NCI-H345 treated with DMSO at 0.1 percent for 48 hours (cell line): ENCODE measurements around the gene TMEM26.

Experiments used
- DNase-seq: peaks from one replicate; lab custom pipeline; 2025; ENCODE audit not compliant: unreplicated experiment; lab: John Stamatoyannopoulos, UW

The TMEM26 gene

DNA sequence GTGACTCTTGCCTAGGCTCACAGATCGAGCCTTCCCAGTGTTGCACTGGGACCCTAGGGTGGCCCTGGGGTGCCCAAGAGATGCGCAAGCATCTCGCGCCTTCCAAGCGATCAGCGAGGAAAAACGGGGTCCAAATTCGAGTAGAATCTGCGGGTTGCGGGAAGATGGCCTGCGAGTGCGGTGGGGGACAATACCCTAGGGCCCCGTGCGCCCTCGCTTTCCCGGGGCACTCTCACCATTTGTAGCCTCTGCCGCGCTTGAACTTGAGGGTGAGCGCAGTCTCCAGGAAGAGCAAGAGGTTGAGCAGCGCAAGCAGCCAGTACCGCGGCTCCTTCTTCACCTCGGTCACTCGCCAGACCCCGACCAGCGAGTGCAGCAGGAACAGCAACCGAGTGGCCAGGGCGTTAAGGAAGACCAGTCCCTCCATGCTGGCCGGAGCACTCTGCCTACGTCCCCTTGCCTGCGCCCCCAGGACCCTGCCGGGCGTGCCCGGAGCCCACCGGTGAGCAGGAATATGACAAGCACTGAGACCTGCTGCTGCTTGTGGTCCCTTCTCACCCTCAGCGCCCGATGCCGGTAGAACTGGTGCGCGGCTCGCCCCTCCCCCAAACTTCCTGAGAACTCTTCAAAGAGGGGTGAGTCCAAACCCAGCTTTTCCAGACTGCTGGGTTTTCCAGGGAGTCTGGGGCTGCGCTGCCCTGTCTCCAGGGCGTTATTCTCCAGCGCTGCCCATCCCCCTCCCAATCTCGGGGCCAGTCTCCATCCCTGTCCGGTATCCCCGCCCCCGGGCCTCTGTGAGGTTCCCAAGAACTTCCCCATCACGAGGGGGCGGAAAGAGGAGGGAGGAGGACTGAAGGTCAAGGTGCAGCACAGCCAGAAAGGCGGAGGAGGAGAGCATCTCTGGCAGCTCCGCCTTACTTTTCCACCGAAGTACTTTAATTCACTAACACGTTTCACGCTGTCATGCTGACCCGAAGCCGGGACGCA is at the start of gene TMEM26:
Gene TMEM26 (minus strand): TSS at position 727 of the 987 bp plus-strand sequence. CDS start 300 bp downstream, at position 427.
- peak; percentile 4 for DNase-seq

DNA sequence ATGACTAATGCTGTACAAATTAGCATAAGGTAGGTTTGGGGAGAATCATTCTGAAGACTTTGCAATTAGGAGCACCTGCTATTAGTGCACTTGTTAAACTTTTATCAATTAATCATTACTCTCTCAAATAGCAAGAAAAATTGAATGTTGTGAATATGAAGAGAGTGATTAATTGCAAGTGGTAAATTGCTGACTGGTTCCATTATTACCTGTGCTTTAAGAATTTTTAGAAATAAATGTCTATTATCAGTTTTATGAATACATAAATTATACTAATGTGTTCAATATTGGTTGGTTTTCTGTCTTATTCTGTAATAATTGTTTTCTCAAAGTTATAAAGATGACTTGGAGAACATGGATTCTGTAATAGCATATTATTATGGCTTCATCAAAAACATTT is 47.3 kb upstream of the TMEM26 start:
- DNase-seq, result no peak

DNA sequence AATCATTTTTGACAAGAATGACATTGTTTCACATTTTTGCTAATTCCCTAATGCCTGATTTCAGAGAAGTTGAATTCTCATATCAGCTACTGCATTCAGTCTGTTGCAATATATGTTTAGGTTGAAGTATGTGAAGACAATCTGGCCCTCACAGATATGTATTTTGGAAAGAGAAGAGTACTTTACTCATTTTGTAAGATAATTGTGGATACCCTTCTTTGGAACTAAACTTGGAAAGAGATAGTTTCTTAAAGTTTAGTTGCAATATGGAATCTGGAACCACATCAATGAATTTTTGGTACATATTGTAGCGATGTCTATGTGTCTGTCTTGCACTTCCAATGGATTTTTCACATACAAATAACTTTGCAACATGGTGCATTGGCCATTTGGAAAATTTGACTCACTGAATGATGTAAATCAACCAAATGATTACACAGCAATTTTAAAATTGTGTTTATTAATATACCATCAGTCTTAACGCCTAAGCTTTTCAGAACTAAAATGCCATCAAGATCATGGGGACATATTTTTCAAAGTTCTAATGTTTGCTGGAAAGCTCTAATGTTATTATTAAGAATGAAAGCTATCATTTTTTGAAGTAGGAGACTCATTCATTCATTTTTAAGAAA is 39.3 kb upstream of the TMEM26 start:
- no peak for DNase-seq

DNA sequence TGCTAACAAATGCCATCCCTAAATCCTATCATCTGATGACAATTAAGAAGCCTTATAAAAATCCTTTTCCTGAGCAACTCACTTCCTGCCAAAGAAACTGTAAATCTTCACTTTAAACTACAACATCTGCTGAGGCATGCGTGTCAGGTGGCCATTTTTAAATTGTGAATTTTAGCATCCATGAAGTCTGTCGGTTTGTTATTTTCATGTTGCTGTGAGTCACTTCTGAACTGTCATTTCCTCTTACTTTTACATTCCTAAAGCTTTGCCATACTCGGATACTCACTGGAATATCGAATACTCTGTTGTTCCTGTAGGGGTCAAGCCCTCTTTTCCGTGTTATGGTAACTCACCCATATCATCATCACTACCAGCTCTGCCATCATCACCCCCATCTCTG is 34.3 kb upstream of the TMEM26 start:
- DNase-seq, result no peak

DNA sequence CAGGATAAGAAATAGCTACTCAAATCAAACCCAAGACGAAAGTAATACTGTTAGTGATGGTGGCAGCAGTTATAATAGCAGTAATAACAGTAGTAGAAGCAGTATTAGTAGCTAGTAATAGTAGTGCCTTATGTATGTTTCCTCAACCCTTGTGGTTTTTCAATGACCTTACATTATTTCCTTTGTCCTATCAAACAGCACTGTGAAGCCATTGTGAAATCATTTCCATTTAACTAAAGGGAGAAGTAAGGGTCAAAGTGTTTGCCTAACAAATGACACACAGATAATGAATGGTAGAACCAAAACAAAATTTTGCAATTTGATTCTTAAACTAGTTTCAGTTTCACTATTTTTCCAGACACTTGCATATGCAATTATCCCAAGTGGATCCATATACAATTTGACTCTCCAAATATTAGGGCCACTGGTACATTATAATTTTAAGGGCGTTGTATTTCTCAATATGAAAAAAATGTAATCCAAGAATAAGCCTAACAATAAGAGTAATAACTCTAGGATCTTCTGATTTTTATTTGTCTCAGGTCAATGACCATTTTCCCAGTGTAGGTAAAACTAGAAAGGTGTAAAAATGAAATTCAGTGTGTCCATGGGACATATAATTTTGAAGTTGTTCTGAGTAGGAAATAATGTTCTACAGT is 33.7 kb upstream of the TMEM26 start:
- no peak for DNase-seq

DNA sequence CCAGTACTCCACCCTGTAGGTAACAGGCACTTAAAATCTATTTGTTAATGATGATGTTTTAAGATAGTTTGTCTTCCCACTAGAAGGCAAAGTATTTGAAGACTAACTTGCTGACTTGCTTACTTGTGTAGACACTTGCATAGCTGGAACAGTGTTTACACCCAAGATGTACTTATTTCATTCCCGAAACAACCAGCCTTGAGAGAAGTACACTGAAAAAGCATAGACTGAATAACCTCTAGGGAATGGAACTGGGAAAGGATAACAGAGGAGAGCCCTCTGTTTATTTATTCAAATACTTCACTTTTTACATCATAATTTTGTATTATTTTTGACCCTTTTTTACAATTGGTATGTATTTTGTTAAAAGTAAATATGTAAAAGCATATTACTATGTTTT is 33.1 kb upstream of the TMEM26 start:
- no peak for DNase-seq

DNA sequence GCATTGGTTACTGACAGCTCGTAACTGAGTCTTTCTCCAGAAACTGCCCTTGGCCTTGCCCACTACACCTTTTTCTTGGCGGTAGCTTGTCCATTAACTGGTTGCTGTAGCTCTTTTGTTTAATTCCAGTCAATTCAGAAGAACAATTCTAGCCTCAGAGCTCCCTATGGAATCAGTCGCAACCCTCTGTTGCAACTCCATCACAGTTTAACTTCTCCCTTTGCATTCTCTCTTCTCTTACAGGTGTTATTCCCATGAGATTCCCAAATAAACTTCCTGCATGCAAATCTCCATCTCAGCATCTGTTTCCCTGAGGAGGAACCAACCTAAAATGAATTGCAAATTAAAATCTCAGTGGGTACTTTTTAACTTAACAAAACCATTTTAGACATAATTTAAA is 28.4 kb upstream of the TMEM26 start:
- DNase-seq, result no peak

DNA sequence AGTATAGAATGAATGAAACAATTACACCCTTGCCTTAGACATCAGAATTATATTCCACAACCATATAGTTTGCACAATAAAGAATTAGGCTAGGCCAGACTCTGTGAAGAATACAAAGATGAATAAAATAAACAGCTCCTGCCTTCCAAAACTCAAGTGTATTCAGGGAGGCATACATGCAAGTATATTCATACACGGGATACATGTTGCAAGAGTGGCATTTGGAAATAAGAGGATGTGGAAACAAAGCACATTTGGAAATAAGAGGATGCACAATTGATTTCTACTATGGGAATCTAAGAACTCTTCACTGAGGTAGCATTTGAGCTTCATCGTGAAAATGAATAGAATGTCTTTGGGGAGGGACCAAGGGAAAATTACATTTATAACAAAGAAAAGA is 27.0 kb upstream of the TMEM26 start:
- DNase-seq, result no peak

DNA sequence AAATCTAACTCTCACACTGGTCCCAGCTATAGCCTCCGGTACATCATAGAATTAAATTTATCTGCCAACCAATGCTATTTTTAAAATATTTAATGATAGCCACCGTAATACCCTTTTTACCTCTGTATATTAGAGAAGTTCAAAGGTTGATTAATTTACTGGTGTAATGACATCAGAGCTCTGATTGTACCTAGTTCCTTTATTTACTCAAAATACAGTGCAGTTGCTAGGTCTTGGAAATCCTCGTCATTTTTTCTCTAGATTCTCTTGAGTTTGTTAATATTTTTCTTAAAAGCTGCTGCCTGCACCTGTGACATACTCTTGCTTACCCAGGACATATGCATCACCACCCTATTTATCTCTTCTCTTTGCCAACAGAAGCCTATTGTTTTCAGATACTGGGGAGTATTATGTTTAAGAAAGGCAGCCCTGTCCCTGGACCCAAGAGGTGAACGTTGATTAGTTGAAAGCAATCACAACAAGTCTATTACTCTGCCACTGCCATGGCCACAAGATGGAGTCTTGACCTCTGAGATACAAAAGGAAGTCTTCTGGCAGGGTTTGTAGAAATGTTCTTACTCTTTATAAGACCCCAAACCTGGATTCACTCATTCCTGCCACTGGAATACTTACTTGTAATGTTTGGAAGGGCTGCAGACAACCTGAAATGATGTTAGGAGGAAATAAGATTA is 25.6 kb upstream of the TMEM26 start:
- DNase-seq, result no peak

DNA sequence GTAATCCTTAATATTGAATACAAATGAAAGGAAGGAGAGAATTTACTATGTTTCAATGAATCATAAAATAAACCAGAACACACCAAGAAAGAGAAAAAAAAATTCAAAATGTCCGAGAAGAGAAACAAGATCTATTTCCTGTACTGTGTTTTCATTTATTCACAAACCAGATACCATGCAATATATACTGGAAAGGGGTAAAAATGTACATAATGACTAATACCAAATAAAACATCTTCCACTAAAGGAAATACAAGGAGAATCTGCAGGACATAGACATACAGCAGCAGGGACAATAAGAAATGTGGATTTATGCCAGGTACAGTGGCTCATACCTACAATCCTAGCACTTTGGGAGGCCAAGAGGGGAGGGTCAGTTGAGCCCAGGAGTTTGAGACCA is 24.3 kb upstream of the TMEM26 start:
- DNase-seq, result no peak

DNA sequence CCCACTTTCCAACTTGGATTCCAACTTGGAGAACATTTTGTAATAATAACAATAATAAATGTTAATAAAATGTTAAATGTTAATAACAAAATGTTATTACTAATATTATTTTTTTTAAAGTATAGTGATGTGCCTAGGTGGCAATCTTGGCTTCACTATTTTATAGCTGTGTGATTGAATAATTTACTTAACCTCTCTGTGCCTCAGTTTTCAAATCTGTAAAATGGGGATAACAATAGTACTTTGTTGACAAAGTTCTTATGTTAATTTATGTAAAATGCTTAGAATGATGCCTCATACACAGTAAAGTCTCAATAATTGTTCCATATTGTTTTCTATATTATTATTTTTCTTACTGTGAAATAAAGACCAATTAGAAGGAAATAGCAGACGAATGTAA is 23.3 kb upstream of the TMEM26 start:
- DNase-seq, result no peak

DNA sequence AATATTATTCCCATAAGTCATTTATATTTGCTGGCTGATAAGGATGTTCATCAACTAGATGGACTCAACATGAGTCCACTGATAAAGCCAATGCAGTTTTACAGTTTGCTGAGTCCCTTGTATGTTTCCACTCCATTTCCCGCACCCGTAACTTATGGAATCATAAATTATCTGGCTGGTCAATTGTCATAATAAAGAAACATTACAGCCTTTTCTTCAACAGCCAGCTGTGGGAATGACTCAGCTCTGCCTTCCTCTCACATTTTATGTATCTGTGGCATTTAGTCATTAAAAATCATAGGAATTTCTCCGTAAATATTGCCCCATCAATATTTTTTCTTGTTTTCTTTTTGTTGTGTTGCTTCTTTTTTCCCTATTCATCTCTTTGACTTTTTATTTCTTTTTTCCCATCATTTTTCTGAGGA is 22.3 kb upstream of the TMEM26 start:
- no peak for DNase-seq

DNA sequence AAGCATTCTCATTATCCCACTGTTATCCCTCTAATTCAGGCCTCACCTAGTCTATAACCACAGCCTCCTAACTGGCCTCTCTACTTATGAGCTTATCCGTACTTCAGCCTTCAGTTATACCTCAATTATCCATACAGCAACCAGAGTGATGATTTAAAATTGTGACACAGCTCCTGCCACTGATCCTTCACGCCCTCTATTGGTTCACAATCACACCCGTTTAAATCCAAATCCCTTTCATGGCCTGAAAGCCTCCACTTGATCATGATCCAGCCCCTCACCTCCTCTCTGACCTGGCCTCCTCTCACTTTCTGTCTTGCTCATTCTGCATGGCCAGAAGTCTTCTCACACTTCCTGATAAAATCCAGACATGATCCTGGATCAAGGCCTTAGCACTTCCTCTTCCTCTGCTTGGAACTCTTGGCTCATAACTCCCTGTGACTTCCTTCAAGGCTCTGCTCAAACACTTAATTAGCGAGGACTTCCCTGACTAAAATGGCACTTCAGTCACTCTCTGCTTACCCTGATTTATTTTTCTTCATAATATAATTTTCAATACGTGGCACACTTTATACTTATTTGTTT is 19.0 kb upstream of the TMEM26 start:
- no peak for DNase-seq

DNA sequence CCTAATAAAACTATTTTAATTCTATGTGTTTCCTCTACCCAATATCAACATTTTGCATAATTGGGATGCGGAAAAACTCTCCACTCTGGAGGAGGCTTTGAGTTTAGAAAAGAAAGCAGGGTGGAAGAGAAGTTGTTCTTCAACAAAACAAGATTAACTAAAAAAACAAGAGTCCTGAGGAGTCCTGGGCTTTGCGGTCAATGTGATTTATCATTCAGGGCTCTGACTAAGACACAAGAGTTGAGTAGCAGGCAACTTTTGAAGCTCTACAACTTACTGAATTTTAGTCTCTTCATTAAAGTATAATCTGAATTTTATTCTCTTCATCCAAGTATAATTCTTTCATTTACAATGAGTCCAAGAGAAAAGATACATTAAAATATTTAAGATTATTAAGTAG is 18.3 kb upstream of the TMEM26 start:
- no peak for DNase-seq

DNA sequence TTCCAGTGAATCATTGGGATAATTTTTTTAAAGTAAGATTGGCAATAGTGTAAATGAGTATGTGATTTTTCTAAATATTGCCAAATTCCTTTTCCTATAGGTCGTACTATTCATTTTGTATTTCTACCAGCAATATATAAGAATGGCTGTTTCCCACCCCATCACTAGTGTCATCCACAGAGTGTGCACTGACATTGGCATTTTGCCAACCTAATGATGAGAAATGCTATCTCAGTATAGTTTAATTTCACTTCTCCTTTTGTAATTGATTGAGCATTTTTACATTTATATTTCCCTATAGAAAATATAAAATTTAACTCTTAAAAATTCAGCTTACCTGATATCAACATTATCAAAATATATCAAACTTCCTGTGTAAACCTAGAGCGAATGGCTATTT is 17.6 kb upstream of the TMEM26 start:
- DNase-seq, result no peak

DNA sequence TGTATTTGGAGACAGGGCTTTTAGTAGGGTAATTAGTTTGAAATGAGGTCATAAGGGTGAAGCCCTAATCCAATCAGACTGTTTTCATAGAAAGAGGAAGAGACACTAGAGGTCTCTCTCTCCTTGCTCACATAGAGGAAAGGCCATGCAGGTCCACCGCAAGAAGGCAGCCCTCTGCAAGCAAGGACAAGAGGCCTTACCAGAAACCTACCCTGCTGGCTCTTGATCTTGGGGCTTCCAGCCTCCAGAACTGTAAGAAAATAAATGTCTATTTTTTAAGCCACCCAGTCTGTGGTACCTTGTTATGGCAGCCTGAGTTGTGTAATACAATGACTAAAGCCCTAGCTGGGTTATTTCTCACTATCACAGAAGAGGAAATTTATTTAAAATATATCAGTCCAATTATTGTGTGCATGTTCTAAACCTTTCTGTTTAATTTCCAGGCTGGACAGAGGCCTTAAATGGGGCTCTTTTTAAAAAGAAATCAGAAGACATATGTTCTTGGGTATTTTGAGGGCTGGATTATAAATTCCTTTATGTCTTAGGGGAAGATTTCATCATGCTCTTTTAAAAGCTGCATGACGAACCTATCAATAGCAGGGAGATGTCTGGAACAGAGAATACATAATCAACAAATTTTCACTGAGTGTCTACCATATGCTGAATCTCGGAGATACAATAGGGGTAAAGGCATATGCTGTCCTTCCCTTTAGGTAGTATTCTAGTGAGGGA is 12.9 kb upstream of the TMEM26 start:
- DNase-seq, result no peak

DNA sequence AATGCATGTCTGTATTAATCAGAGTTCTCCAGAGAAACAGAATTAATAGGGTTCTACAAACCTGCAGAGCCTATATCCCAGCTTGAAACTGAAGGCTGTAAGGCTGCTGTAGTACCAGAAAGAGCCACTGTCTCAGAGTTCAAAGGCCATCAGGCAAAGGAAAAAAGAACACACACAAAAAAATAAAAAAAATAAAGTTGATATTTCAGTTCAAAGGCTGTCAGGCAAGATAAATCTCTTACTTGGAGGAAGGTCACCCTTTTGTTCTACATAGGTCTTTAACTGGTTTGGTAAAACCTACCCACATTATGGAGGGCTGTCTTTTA is 12.0 kb upstream of the TMEM26 start:
- no peak for DNase-seq

DNA sequence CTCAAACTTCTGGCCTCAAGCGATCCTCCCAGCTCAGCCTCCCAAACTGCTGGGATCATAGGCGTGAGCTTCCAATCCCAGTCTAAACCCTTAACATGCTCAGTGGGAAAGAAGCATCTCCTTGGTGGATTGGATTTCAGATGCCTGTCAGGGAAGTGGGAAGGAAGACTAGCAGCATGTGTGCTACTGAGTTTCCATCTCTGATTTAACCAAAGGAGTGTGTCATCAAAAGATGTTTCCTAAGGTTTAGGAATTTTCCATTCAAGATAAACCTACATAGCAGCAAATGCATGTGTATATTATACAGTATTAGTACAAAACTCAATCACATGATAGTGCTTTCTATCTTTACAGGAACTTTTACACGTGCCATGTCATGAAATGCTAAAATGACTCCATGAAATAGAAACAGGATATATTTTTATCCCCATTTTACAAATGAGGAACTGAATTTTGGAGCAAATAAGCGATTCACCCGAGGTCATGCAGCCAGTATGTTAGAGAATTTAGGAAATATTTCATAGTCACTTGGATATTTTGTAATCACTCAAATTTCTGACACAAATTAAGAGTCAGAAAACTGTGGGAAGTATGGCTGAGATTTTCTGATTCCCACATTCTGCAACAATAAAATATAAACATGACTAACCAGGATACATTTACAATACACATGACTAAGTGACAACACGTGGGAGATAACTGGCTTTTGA is 11.4 kb upstream of the TMEM26 start:
- DNase-seq, result no peak

DNA sequence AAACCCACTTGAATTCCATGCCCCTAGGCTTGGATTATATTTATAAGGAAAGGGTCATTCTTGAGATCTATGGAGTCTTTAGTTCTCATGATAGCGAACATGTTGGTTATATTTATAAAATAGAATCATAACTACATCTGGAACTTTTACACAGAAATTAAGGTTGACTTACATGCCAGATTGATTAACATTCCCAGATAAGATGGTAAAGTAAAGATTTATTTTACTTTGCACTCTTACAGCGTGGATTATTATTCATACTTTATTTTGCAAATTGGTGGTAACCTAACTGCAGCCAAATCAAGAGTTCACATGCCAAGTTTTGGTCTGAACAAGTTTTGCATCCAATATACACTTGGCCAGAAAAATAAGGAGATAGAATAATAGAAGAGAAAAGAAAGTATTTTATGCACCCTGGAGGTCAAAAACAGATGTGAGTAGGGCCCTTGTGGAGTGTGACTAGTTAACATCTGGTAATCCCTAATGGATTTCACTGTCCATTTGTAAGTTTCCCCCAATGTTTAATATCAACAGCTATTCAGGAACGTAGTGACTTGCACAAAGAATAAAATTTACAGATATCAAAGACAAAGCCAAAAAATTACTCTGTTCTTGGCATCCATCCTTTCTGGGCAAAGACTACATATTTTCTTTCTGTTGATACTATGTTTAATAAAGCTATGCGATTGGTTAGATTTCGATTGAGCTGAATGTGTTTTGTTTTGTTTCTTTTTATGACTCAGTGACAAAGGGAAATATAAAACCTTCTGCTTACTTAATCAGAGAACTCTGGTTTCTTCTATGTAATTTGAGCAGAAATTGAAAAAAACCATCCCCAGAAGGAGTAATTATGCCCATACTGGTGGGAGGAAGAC is 10.1 kb upstream of the TMEM26 start:
- no peak for DNase-seq
